ENCODE measurements around the gene IL4R.

IL4R gene

GRCh38 chr16:27356794-27357193 lies 43.0 kb downstream of the IL4R start:
- no peaks in the 10 kb centered on the region for H3K27me3 ChIP-seq (ENCODE audit: control insufficient read depth, low read length)
- peaks cover 4% of the 10 kb centered on the region; the same call in 1 of the 2 replicates for H3F3A ChIP-seq (ENCODE audit: control insufficient read depth, insufficient read depth)
- no peak overlapping the region for H3K4me3 ChIP-seq (ENCODE audit: low read length)
- H3K79me2 ChIP-seq (ENCODE audit: control insufficient read depth, low read length), result no peaks in the 10 kb centered on the region
- no peak overlapping the region for H3K4me2 ChIP-seq (ENCODE audit: low read length)
- no peak overlapping the region for H3K27ac ChIP-seq (ENCODE audit: low read depth, low read length)
- TF ChIP-seq EZH2phosphoT487 (IDR thresholded peaks at IDR 0.05; ENCODE audit: borderline replicate concordance, low read length), result no peak
- no peak for TF ChIP-seq CTCF (IDR thresholded peaks at IDR 0.05; ENCODE audit: low read depth, low read length, poor library complexity, severe bottlenecking)
- H3K9me2 ChIP-seq (replicated peaks; ENCODE audit: control insufficient read depth, low read length), result no peaks in the 10 kb centered on the region
- H3K9me3 ChIP-seq (ENCODE audit: control insufficient read depth, insufficient read depth, low read length), result no peaks in the 10 kb centered on the region
- peaks cover 4% of the 10 kb centered on the region; the same call in 1 of the 2 replicates for H3K4me1 ChIP-seq (ENCODE audit: control insufficient read depth, low read length)
- no peaks in the 10 kb centered on the region; the same call in 1 of the 2 replicates for H4K20me1 ChIP-seq (ENCODE audit: control insufficient read depth, insufficient read depth, low read depth, low read length)
- H3K36me3 ChIP-seq (ENCODE audit: control insufficient read depth, low read length), result peaks cover 91% of the 10 kb centered on the region

DNA sequence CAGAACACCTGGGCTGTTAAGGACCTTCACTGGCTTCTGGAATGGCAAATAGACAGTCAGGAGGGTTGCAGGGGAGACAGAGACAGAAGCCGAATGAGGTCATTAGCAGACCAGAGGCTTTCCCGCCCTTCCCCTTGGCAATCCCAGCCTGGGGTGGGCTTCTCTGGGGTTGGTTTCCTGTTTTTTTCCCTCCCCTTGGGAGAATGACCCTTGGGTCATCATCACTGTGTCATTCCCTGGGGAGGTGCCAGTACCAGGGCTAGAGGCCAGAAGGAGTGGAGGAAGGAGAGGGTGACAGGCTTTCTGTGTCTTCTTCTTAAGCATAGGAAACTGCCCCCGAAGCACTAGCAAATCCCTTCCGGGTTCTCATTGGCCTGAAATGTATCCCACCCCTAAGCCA lies 45.3 kb downstream of the IL4R start:
- Histone ChIP-seq H3K9me3 (ENCODE audit: control insufficient read depth, insufficient read depth, low read length) (no peaks in the 10 kb centered on the region), H3K27me3 (ENCODE audit: control insufficient read depth, low read length) (no peaks in the 10 kb centered on the region), H3F3A (ENCODE audit: control insufficient read depth, insufficient read depth) (peaks cover under 1% of the 10 kb centered on the region), H3K27ac (ENCODE audit: low read depth, low read length) (no peak overlapping the region), H3K4me2 (ENCODE audit: low read length) (no peak overlapping the region), H3K36me3 (ENCODE audit: control insufficient read depth, low read length) (peaks cover 92% of the 10 kb centered on the region), H3K4me3 (ENCODE audit: low read length) (no peak overlapping the region), H3K4me1 (ENCODE audit: control insufficient read depth, low read length) (no peaks in the 10 kb centered on the region), H3K9me2 (replicated peaks; ENCODE audit: control insufficient read depth, low read length) (no peaks in the 10 kb centered on the region), H3K79me2 (ENCODE audit: control insufficient read depth, low read length) (no peaks in the 10 kb centered on the region), H4K20me1 (ENCODE audit: control insufficient read depth, insufficient read depth, low read depth, low read length) (no peaks in the 10 kb centered on the region; the same call in 1 of the 2 replicates)
- TF ChIP-seq CTCF (IDR thresholded peaks at IDR 0.05; ENCODE audit: low read depth, low read length, poor library complexity, severe bottlenecking) (no peak), EZH2phosphoT487 (IDR thresholded peaks at IDR 0.05; ENCODE audit: borderline replicate concordance, low read length) (no peak)

DNA sequence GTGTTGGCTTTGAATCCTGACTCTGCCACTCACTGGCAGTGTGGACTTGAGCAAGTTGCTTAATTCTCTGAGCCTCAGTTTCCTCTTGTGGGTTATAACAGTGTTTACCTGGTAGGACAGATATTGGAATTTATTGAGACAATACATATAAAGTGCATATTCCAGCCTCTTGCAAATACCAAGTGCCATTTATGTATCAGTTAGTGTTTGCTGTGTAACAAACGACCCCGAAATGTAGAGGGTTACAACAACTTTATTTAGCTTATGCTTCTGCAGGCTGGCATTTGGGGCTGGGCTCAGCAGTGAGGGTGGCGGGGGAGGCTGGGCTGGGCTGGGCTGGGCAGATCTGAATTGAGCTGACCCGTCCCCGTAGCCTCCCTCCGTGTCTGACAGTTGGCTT lies 45.8 kb downstream of the IL4R start:
- no peak overlapping the region for H3K4me2 ChIP-seq (ENCODE audit: low read length)

More for the DNA sequence above, 45.8 kb downstream of the IL4R start:
- TF ChIP-seq CTCF (IDR thresholded peaks at IDR 0.05; ENCODE audit: low read depth, low read length, poor library complexity, severe bottlenecking) (no peak), EZH2phosphoT487 (IDR thresholded peaks at IDR 0.05; ENCODE audit: borderline replicate concordance, low read length) (no peak)
- Histone ChIP-seq H4K20me1 (ENCODE audit: control insufficient read depth, insufficient read depth, low read depth, low read length) (no peaks in the 10 kb centered on the region; the same call in 1 of the 2 replicates), H3K9me2 (replicated peaks; ENCODE audit: control insufficient read depth, low read length) (no peaks in the 10 kb centered on the region), H3K27me3 (ENCODE audit: control insufficient read depth, low read length) (no peaks in the 10 kb centered on the region), H3K4me1 (ENCODE audit: control insufficient read depth, low read length) (no peaks in the 10 kb centered on the region), H3K9me3 (ENCODE audit: control insufficient read depth, insufficient read depth, low read length) (no peaks in the 10 kb centered on the region), H3K79me2 (ENCODE audit: control insufficient read depth, low read length) (no peaks in the 10 kb centered on the region), H3K27ac (ENCODE audit: low read depth, low read length) (no peak overlapping the region), H3K4me3 (ENCODE audit: low read length) (no peak overlapping the region), H3F3A (ENCODE audit: control insufficient read depth, insufficient read depth) (peaks cover 6% of the 10 kb centered on the region), H3K36me3 (ENCODE audit: control insufficient read depth, low read length) (peaks cover 92% of the 10 kb centered on the region)

Data from DOHH2 (cell line).